NCI-H1436 treated with DMSO at 0.1 percent for 48 hours (cell line): Measurements from ENCODE around the gene INTS1.
"Not testable (repeated sequence)": the region's sequence is repeated elsewhere in the genome, so short reads cannot be mapped to it uniquely, and the experiment has no call there.

Experiments
- DNase-seq: peaks from one replicate; lab custom pipeline; 2025; lab: John Stamatoyannopoulos, UW

INTS1 gene

GRCh38 chr7:1529383-1530116, 25.4 kb upstream of the INTS1 start:
- no peak for DNase-seq

- DNase-seq, result no peak
Measured at GRCh38 chr7:1526271-1526754, 22.1 kb upstream of the INTS1 start.

GRCh38 chr7:1525409-1525808, 21.2 kb upstream of the INTS1 start:
- no peak for DNase-seq

- no peak for DNase-seq
Measured at GRCh38 chr7:1523844-1524243, 19.7 kb upstream of the INTS1 start.

GRCh38 chr7:1523208-1523607, 19.0 kb upstream of the INTS1 start:
- no peak for DNase-seq

GRCh38 chr7:1521456-1521855, 17.3 kb upstream of the INTS1 start:
- no peak for DNase-seq

GRCh38 chr7:1520539-1521234, 16.5 kb upstream of the INTS1 start:
- DNase-seq, result no peak

- not testable (repeated sequence) for DNase-seq
Measured at GRCh38 chr7:1519322-1519922, 15.2 kb upstream of the INTS1 start.

- no peak for DNase-seq
Measured at GRCh38 chr7:1516586-1517251, 12.5 kb upstream of the INTS1 start.

GRCh38 chr7:1515509-1515967, 11.3 kb upstream of the INTS1 start:
- DNase-seq, result not testable (repeated sequence)

GRCh38 chr7:1514995-1515401, 10.8 kb upstream of the INTS1 start:
- no peak for DNase-seq

GRCh38 chr7:1514407-1514806, 10.2 kb upstream of the INTS1 start:
- no peak for DNase-seq

GRCh38 chr7:1513657-1514095, 9.5 kb upstream of the INTS1 start:
- no peak for DNase-seq

GRCh38 chr7:1512781-1513656, 8.8 kb upstream of the INTS1 start:
- DNase-seq, result no peak

GRCh38 chr7:1511444-1512422, 7.5 kb upstream of the INTS1 start:
- no peak for DNase-seq

GRCh38 chr7:1510780-1511154, 6.6 kb upstream of the INTS1 start:
- no peak for DNase-seq

GRCh38 chr7:1509226-1509625, 5.0 kb upstream of the INTS1 start:
- no peak for DNase-seq

GRCh38 chr7:1508277-1508758, 4.1 kb upstream of the INTS1 start:
- no peak for DNase-seq

GRCh38 chr7:1505731-1506550, 1.8 kb upstream of the INTS1 start:
- no peak for DNase-seq
